NCI-H1092 treated with DMSO at 0.1 percent for 48 hours (cell line): ENCODE results near the gene CLTCL1.

Experiments used
- DNase-seq: peaks from one replicate; lab custom pipeline; 2025; lab: John Stamatoyannopoulos, UW

Gene CLTCL1

DNA sequence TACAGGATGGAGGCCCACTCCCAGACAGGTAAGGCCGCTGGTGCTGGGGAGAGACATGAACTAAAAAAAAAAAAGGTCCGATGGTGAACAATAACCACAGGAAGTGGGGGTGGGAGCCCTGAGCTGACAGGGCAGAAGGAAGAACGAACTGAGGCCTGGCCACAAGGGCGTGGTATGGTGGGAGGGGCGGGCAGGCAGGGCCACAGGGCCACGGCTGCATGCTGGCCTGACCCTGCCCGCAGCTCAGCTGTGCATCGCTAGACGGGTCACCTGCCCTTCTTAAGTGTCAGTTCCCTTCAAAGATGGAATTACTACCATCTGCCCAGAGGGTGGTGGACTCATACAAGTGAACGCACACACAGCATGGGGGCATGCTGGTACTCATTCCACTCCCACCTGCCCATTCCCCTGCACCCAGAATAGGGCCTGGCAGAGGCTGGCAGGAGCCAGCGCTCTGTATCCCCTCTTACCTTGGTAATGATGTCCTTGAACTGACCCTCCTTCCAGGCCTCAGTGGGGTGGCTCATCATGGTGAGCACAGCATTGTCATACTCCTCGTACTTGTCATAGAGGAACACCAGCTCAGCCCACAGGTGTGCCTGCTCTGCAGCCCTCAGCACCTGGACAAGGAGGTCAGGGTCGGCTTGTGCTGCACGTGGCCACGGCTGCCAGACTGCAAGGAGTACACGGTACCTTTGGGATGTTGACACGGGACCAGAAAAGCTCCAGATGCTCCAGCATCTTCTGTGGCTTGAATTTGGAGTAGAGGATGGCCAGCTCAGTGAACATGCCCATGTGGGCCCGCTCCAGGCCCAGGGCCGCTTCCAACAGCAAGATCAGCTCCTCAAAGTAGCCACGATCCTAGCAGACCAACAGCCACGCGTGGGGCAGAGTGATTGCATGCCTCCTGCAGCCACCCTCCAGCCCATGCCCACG lies 95.5 kb downstream of the CLTCL1 start:
- DNase-seq = no peak

- DNase-seq = no peak
Measured at GRCh38 chr22:19194766-19195536, 96.6 kb downstream of the CLTCL1 start.

DNA sequence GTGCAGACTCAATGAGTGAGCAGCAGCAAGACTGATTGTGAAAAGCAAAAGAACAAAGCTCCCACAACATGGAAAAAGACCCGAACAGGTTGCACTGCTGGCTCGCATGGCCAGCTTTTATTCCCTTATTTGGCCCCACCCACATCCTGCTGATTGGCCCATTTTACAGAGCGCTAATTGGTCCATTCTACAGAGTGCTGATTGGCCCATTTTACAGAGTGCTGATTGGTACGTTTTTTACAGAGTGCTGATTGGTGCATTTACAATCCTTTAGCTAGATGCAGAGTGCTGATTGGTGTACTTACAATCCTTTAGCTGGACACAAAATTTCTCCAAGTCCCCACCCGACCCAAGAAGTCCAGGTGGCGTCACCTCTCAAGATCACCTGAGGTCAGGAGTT lies 97.6 kb downstream of the CLTCL1 start:
- no peak for DNase-seq

DNA sequence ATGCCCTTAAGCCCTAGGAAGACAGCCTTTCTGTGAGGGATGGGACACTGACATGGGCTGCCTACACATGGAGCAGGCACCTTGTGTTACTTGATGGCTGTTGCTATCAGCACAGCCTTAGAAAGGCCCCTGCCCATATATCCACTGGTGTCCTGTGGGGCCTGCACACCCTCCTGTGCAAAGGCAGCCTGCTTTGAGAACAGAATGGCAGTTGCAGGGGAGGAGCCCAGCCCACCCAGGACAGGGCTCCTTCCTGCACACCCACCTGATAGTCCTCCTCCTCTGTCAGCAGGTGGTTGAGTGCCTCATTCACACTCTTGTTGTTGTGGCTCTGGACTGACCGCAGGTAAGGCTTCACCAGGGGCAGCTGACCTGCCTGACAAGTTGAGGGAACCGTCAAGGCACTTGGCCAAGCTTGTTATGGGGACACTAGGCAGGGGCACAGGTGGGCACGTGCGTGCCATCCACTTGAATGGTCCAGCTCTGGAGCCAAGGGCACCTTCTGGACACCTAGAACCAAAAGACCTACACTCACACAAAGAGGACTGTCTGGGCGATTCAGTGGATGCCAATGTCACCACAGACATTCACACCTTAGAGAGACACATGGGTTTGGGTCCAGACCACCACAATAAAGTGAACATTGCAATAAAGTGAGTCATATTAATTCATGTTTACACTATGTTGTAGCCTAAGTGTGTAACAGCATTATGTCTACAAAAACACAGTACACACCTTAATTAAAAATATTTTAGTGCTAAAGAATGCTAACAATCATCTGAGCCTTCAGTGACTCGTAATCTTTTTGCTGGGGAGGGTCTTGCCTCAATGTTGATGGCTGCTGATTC lies 103.6 kb downstream of the CLTCL1 start:
- no peak for DNase-seq

DNA sequence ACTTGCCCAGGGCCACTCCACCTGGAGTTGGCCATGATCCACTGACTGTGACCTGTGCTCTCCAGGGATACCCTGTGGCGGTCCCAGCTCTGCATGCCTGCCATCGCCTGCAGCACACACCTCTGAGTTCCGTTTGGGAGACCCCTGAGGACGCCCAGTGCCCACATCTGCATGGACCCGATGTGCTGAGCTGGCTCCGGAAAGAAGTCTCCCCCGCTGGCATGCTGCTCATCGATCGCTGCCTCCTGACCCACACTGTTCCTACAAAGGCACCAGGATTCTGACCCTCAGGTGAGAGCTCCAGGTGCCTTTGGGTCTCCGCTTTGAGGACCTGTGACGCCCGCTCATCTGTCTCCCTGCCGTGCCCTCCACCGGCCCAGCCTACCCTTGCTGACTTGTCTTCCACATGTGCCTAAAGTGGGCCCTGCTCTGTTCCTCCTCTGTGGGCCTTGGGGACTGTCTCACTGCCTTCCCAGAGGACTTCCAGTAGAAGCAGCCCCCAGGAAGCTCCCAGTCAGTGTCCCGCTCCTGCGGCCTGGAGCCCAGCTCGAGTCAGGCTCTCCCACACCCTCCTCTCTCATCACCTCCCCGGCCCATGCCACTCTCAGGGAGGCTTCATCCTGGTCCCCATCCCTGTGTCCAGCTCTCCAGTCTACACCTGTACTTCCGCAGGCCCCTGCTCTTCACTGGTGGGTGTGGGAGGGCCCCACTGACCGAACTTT lies 107.1 kb downstream of the CLTCL1 start:
- no peak for DNase-seq

DNA sequence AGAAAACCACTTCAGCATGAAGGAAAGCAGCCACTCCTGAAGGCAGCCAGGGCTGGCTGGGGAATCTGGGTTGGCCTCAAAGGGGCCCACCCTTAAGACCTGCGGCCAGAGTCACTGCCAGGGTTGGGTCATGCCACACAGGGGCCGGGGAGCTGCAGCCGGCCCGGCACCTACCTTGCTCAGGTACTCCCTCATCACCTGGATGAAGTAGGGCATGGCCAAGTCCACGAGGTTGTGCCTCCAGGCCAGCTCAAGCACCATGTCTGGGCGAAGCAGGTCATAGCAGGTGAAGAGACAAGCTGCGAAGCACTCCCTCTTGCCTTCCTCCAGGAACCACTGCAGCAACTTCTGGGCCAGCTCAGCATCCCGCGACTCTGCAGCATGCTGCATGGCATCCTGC lies 108.3 kb downstream of the CLTCL1 start:
- DNase-seq = no peak

DNA sequence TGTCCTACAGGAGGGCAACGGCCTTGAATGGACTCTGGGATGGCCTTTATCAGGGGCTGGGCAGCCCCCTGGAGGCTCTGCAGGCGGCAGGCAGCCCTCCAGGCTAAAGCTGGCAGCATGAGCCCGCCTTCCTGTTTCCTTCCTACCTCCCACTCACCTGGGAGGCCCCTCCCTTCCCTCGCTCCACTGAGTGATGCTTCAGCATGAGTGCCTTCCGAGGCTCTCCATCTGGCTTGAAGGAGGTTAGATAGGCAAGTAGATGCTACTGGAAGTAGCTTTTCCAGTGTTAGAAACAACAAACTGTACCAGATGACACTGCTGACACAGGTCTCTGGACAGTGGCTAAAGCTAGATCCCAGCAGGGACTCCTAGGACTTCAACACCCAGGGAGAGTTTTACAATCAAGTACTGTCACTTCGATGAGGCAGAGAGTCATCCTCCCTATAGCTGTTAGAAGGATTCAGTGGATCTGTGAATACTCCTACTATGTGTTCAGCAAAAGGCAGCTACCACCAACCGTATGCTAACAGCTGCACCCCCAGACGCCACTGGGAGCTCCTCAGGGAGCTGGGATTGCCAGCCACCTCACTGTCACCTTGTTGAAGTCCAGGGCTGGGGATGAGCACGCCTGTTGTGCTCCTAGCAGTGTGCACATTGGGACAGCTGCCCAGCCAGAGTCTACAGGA lies 108.9 kb downstream of the CLTCL1 start:
- DNase-seq = no peak

- DNase-seq = no peak
Measured at GRCh38 chr22:19181786-19182471, 109.6 kb downstream of the CLTCL1 start.

DNA sequence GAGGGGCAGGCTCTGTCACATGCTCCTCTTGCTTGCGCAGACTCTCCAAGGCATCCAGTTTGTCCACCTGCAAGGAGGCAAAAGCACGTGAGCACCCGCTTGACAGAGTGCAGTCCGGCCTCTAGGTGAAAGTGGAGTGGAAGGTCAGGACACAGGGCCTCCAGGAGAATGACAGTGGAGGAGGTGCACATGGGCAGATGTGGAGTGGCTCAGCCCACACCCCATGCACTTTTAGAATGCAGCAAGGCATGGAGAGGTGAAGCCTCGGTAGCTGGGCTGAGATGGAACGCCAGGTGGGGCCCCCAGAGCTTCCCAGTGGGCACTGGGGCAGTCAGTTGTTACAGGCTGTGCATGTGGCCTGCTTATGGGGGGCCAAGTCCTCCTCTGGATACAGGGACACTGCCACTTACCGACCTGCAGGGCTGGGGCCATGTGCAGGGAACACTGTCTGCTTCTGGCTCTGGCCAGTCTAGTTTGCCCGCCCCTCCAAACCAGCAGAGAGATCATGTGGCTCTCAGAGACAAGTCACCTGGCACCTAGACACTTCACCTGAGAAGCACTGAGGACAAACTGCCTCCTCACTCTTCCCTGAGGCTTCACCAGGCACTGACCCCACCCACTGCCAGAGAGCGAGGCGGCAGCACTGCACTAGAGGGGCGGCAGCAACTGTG lies 110.6 kb downstream of the CLTCL1 start:
- no peak for DNase-seq

- DNase-seq = no peak
Measured at GRCh38 chr22:19180234-19180633, 111.3 kb downstream of the CLTCL1 start.

DNA sequence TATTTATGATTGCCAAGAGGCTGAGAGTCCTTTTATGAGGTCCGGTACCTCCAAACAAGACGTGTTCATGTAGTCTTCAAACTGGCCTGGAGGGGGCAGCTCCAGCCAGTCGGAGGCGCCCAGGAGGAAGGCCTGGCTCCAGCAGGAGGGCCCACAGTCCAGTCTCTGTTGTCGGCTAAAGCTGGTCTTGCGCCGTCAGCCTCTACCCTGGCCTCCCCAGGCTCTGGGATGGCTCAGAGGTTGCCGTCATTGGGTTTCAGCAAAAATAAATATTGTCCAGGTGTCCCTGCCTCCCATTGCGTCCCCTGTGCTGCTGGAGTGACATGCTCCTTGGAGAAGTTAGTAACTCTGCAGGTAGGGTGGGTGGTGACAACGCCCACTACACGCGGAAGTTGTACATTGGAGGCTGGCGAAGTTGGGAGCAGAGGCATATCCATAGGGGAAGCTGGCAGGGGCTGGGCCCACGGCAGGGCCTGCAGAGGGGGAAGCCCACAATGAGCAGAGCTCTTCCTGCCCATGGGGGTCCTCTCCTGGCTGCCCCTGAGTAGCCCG lies 111.9 kb downstream of the CLTCL1 start:
- peak; percentile 52 for DNase-seq

DNA sequence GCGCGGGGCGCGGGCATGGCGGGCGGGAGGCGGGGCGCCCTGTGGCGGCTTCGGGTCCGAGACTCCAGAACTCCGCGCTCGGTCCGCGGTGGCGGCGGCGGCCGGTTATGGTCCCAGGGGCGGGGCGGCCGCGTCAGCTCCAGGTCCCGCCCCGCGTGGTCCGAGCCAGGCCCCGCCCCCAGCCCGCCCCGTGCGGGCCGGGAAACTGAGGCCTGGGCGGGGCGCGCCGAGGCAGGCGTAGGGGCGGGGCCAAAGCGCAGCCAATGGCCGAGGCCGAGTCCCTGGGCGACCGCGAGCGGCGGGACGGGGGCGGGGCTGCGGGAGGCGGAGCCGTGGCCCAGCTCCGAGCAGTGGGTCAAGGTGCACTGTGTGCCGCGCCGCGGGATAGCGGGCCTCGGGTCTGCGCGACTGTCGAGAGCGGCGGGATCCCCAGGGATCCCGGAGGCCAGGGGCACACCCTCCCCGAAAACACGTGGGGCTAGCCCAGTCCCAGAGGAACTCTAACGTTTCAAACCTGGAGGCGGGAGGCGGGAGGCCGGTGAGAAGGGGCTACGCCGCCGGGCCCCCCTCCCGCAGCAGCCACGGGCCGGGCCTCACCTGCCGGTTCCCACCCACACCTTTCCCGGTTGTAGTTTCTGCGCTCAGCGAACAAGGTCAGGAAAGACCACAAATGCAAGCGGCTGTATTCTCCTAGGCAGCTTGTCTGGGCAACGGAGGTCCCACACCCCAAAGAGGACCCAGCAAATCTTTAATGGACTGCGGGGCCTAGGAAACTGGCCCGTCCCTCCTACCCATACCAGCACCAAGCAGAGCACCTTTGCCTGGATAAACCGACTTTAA lies 112.6 kb downstream of the CLTCL1 start, which contains the start of gene SLC25A1:
TSS of gene SLC25A1 (minus strand) at position 80 of the 840 bp plus-strand sequence. CDS start at position 17, 63 bp downstream.
- DNase-seq = peak; percentile 56

DNA sequence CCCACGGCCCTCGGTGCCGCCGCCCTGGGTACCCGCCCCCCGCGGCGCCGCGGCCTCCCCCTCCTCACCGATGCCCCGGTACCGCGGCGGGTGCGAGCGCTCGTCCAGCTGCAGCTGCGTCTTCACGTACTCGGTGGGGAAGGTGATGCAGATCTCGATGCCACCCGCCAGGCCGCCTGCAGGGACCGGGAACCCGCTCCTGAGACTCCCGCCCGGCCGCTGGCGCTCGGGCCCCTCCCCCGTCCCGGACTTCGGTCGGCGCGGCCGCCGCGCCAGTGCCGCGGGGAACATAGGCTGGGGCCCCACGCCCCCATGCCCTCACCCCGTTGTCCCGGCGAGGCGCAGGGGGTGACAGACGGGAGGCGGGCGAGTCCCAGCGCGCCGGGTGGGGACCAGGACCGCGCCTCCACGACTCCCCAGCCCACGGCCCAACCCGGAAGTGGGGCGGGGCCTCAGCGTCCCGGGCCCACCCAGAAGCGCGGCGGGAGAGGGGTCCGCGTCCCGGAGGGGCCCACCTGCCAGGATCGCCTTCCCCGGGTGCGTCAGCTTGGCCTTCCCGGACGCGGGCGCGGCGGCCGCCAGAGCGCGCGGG lies 113.4 kb downstream of the CLTCL1 start:
- no peak for DNase-seq

- no peak for DNase-seq
Measured at GRCh38 chr22:19177164-19178064, 114.1 kb downstream of the CLTCL1 start.

DNA sequence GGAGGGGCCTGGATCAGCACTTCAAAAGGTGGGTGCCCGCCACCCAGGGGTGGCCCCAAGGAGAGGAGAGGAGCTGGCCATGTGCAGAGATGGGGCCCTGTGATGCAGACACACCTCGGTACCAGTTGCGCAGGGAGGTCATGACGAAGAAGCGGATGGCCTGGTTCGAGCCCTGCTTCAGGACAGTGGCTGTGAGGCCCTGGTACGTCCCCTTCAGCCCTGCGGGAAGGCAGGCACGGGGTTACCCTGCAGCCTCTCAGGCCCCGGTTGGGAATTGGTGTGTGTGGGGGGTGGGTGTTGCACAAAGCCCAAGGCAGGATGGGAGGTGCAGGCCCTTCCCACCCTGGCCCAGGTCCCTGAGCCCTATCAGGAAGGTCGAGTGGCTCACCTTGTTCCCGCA lies 114.8 kb downstream of the CLTCL1 start:
- no peak for DNase-seq

DNA sequence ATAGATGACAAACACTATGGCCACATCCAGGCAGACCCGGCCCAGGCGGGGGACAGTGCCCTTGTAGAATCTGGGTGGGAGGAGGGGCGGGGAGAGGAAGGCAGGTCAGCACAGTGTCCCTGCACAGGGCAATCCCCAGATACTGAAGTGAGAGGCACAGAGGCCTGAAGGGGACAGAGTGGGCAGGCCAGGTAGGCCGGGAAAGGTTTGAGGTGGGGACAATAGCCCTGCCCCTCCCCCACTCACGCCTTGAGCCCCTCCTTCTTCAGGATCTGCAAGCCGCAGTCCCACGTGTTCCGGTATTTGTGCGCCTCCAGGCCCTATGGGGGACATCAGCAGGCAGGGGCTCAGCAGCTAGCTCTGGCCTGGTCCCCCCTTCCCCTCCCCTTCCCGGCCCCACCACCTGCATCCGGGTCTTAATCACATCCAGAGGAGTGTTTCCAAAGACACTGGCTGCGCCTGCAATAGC lies 115.3 kb downstream of the CLTCL1 start:
- no peak for DNase-seq
